C4-2B (cell line): ENCODE results near the gene SLC22A25.

Source experiments
- CTCF ChIP-seq: fragments of 450-650 bp; conservative IDR thresholded peaks from 2 replicates; pipeline ENCODE4 v1.5.1; 2017; ENCODE audit warnings: mild to moderate bottlenecking
- ZFX ChIP-seq: fragments of 450-650 bp; IDR thresholded peaks from 2 replicates; pipeline ENCODE4 v1.6.1; 2017

GRCh38 chr11:63280920-63281319 lies 37.5 kb upstream of the SLC22A25 start:
- TF ChIP-seq CTCF: no peak
- no peak for TF ChIP-seq ZFX
